ENCODE data around the gene CFAP298.
"Not testable (repeated sequence)": the region's sequence is repeated elsewhere in the genome, so short reads cannot be mapped to it uniquely, and the experiment has no call there.

CFAP298 gene

GRCh38 chr21:32565856-32566465, 46.2 kb downstream of the CFAP298 start:
- Histone ChIP-seq H3K4me3 (ENCODE audit: extremely low read depth, insufficient read depth, low read length, poor library complexity, severe bottlenecking) (no peak overlapping the region), H3K4me1 (ENCODE audit: control insufficient read depth, insufficient read depth, low read length, poor library complexity, severe bottlenecking) (no peaks in the 10 kb centered on the region)
- WGBS, 2 experiments (ENCODE audit: insufficient coverage in 2 of 2) = 92% methylated on average over 1 of the region's 2 CpGs; no CpG with 5 or more reads in 1 of the 2 experiments

GRCh38 chr21:32562915-32563314, 49.3 kb downstream of the CFAP298 start:
- no CpG with 5 or more reads among the region's 2 CpGs for WGBS, 2 experiments (ENCODE audit: insufficient coverage in 2 of 2)
- Histone ChIP-seq H3K27ac (ENCODE audit: low read depth, low read length, severe bottlenecking) (no peak overlapping the region), H3K9me3 (ENCODE audit: control insufficient read depth, low read length) (no peaks in the 10 kb centered on the region), H3K4me3 (ENCODE audit: extremely low read depth, insufficient read depth, low read length, poor library complexity, severe bottlenecking) (no peak overlapping the region), H3K4me1 (ENCODE audit: control insufficient read depth, insufficient read depth, low read length, poor library complexity, severe bottlenecking) (no peaks in the 10 kb centered on the region), H3K36me3 (ENCODE audit: control insufficient read depth, insufficient read depth, low read length) (no peaks in the 10 kb centered on the region)

More at GRCh38 chr21:32565856-32566465, 46.2 kb downstream of the CFAP298 start:
- no peaks in the 10 kb centered on the region for H3K9me3 ChIP-seq (ENCODE audit: control insufficient read depth, low read length)
- H3K27ac ChIP-seq (ENCODE audit: low read depth, low read length, severe bottlenecking) = no peak overlapping the region
- H3K36me3 ChIP-seq (ENCODE audit: control insufficient read depth, insufficient read depth, low read length) = no peaks in the 10 kb centered on the region

GRCh38 chr21:32562426-32562825, 49.8 kb downstream of the CFAP298 start:
- H3K4me1 ChIP-seq (ENCODE audit: control insufficient read depth, insufficient read depth, low read length, poor library complexity, severe bottlenecking) = no peaks in the 10 kb centered on the region
- no peak overlapping the region for H3K27ac ChIP-seq (ENCODE audit: low read depth, low read length, severe bottlenecking)
- no peaks in the 10 kb centered on the region for H3K36me3 ChIP-seq (ENCODE audit: control insufficient read depth, insufficient read depth, low read length)
- no peaks in the 10 kb centered on the region for H3K9me3 ChIP-seq (ENCODE audit: control insufficient read depth, low read length)
- no peak overlapping the region for H3K4me3 ChIP-seq (ENCODE audit: extremely low read depth, insufficient read depth, low read length, poor library complexity, severe bottlenecking)
- 23 to 40% methylated on average over 4 of the region's 5 CpGs for WGBS, 2 experiments (ENCODE audit: insufficient coverage in 2 of 2)

- H3K36me3 ChIP-seq (ENCODE audit: control insufficient read depth, insufficient read depth, low read length); H3K27ac ChIP-seq (ENCODE audit: low read depth, low read length, severe bottlenecking); H3K9me3 ChIP-seq (ENCODE audit: control insufficient read depth, low read length); H3K4me1 ChIP-seq (ENCODE audit: control insufficient read depth, insufficient read depth, low read length, poor library complexity, severe bottlenecking); H3K4me3 ChIP-seq (ENCODE audit: extremely low read depth, insufficient read depth, low read length, poor library complexity, severe bottlenecking): not testable (repeated sequence)
- WGBS, 2 experiments (ENCODE audit: insufficient coverage in 2 of 2) = 50% methylated on average over 1 of the region's 1 CpG; no CpG with 5 or more reads in 1 of the 2 experiments
These were observed 50.7 kb downstream of the CFAP298 start for GRCh38 chr21:32561476-32561875.

GRCh38 chr21:32560896-32561295, 51.3 kb downstream of the CFAP298 start:
- 40% methylated on average over 1 of the region's 3 CpGs; no CpG with 5 or more reads in 1 of the 2 experiments for WGBS, 2 experiments (ENCODE audit: insufficient coverage in 2 of 2)

GRCh38 chr21:32559006-32559610, 53.1 kb downstream of the CFAP298 start:
- Histone ChIP-seq H3K36me3 (ENCODE audit: control insufficient read depth, insufficient read depth, low read length) (no peaks in the 10 kb centered on the region), H3K9me3 (ENCODE audit: control insufficient read depth, low read length) (no peaks in the 10 kb centered on the region), H3K4me3 (ENCODE audit: extremely low read depth, insufficient read depth, low read length, poor library complexity, severe bottlenecking) (no peak overlapping the region), H3K4me1 (ENCODE audit: control insufficient read depth, insufficient read depth, low read length, poor library complexity, severe bottlenecking) (no peaks in the 10 kb centered on the region), H3K27ac (ENCODE audit: low read depth, low read length, severe bottlenecking) (no peak overlapping the region)
- 88 to 92% methylated on average over 5 of the region's 6 CpGs for WGBS, 2 experiments (ENCODE audit: insufficient coverage in 2 of 2)

More at GRCh38 chr21:32560896-32561295, 51.3 kb downstream of the CFAP298 start:
- H3K4me1 ChIP-seq (ENCODE audit: control insufficient read depth, insufficient read depth, low read length, poor library complexity, severe bottlenecking) = no peaks in the 10 kb centered on the region
- H3K27ac ChIP-seq (ENCODE audit: low read depth, low read length, severe bottlenecking) = no peak overlapping the region
- no peak overlapping the region for H3K4me3 ChIP-seq (ENCODE audit: extremely low read depth, insufficient read depth, low read length, poor library complexity, severe bottlenecking)
- H3K36me3 ChIP-seq (ENCODE audit: control insufficient read depth, insufficient read depth, low read length) = no peaks in the 10 kb centered on the region
- H3K9me3 ChIP-seq (ENCODE audit: control insufficient read depth, low read length) = no peaks in the 10 kb centered on the region

GRCh38 chr21:32558106-32558505, 54.1 kb downstream of the CFAP298 start:
- Histone ChIP-seq H3K36me3 (ENCODE audit: control insufficient read depth, insufficient read depth, low read length) (no peaks in the 10 kb centered on the region), H3K4me1 (ENCODE audit: control insufficient read depth, insufficient read depth, low read length, poor library complexity, severe bottlenecking) (no peaks in the 10 kb centered on the region), H3K4me3 (ENCODE audit: extremely low read depth, insufficient read depth, low read length, poor library complexity, severe bottlenecking) (no peak overlapping the region), H3K9me3 (ENCODE audit: control insufficient read depth, low read length) (no peaks in the 10 kb centered on the region), H3K27ac (ENCODE audit: low read depth, low read length, severe bottlenecking) (no peak overlapping the region)
- 80 to 86% methylated on average over 1 of the region's 3 CpGs for WGBS, 2 experiments (ENCODE audit: insufficient coverage in 2 of 2)

- no peak overlapping the region for H3K27ac ChIP-seq (ENCODE audit: low read depth, low read length, severe bottlenecking)
- no peaks in the 10 kb centered on the region for H3K4me1 ChIP-seq (ENCODE audit: control insufficient read depth, insufficient read depth, low read length, poor library complexity, severe bottlenecking)
- no peaks in the 10 kb centered on the region for H3K36me3 ChIP-seq (ENCODE audit: control insufficient read depth, insufficient read depth, low read length)
- H3K9me3 ChIP-seq (ENCODE audit: control insufficient read depth, low read length) = no peaks in the 10 kb centered on the region
- 67 to 100% methylated on average over 1 to 3 of the region's 4 CpGs for WGBS, 2 experiments (ENCODE audit: insufficient coverage in 2 of 2)
- H3K4me3 ChIP-seq (ENCODE audit: extremely low read depth, insufficient read depth, low read length, poor library complexity, severe bottlenecking) = no peak overlapping the region
These were observed 57.1 kb downstream of the CFAP298 start for GRCh38 chr21:32554832-32555638.

GRCh38 chr21:32549886-32550285, 62.3 kb downstream of the CFAP298 start:
- H3K36me3 ChIP-seq (ENCODE audit: control insufficient read depth, insufficient read depth, low read length) = no peaks in the 10 kb centered on the region
- H3K4me3 ChIP-seq (ENCODE audit: extremely low read depth, insufficient read depth, low read length, poor library complexity, severe bottlenecking) = no peak overlapping the region
- 72 to 92% methylated on average over 3 of the region's 3 CpGs for WGBS, 2 experiments (ENCODE audit: insufficient coverage in 2 of 2)
- no peaks in the 10 kb centered on the region for H3K4me1 ChIP-seq (ENCODE audit: control insufficient read depth, insufficient read depth, low read length, poor library complexity, severe bottlenecking)
- no peaks in the 10 kb centered on the region for H3K9me3 ChIP-seq (ENCODE audit: control insufficient read depth, low read length)
- no peak overlapping the region for H3K27ac ChIP-seq (ENCODE audit: low read depth, low read length, severe bottlenecking)

GRCh38 chr21:32549440-32549839, 62.7 kb downstream of the CFAP298 start:
- Histone ChIP-seq H3K27ac (ENCODE audit: low read depth, low read length, severe bottlenecking) (no peak overlapping the region), H3K9me3 (ENCODE audit: control insufficient read depth, low read length) (no peaks in the 10 kb centered on the region), H3K4me3 (ENCODE audit: extremely low read depth, insufficient read depth, low read length, poor library complexity, severe bottlenecking) (no peak overlapping the region), H3K36me3 (ENCODE audit: control insufficient read depth, insufficient read depth, low read length) (no peaks in the 10 kb centered on the region), H3K4me1 (ENCODE audit: control insufficient read depth, insufficient read depth, low read length, poor library complexity, severe bottlenecking) (no peaks in the 10 kb centered on the region)
- no CpG with 5 or more reads among the region's 1 CpG for WGBS, 2 experiments (ENCODE audit: insufficient coverage in 2 of 2)
